Thyroid gland (tissue), 4 donors: ENCODE data around the gene CYBA. TPM values are rescaled to one million over a fixed set of nuclear protein-coding genes. Genes with fewer than 3 reads are reported as not detected.

ENCODE experiments used
- DNase-seq, 2 donors: peaks; one replicate each; pipeline ENCODE4 v3.0.0-alpha.2; 2019
- H3K27ac ChIP-seq, 3 donors: fragments of 200-600 bp; sonication (generic); 1 replicate in 2 of 3; 2 replicates in 1 of 3; pipeline ENCODE4 v1.5.1; 2016 to 2019; ENCODE audit warnings: mild to moderate bottlenecking in 1 of 3, moderate library complexity in 1 of 3
- H3K27me3 ChIP-seq: fragments of 200-600 bp; sonication (generic); one replicate; pipeline ENCODE4 v1.5.1; 2019
- H3K36me3 ChIP-seq, 2 donors: fragments of 200-600 bp; sonication (generic); one replicate each; pipeline ENCODE4 v1.5.1; 2016 to 2019
- H3K4me1 ChIP-seq, 2 donors: fragments of 200-600 bp; sonication (generic); one replicate each; pipeline ENCODE4 v1.5.1; 2017 to 2019
- H3K4me3 ChIP-seq, 3 donors: fragments of 200-600 bp; sonication (generic); replicated peaks in 1 of 3; 1 replicate in 2 of 3; 2 replicates in 1 of 3; pipeline ENCODE4 v1.5.1; 2016; ENCODE audit warnings: mild to moderate bottlenecking in 1 of 3
- H3K9me3 ChIP-seq: fragments of 200-600 bp; sonication (generic); one replicate; pipeline ENCODE4 v1.5.1; 2017
- POLR2A ChIP-seq, 2 donors: fragments of 450-650 bp; IDR thresholded peaks; one replicate each; pipeline ENCODE4 v1.6.1; 2017; ENCODE audit warnings: antibody characterized with exemption in 2 of 2, mild to moderate bottlenecking in 2 of 2, moderate library complexity in 1 of 2
- WGBS, 2 donors: methylation state at CpG; one replicate each; pipeline ENCODE4 v1.1.5; 2017; 5-methylcytosine and 5-hydroxymethylcytosine counted together
- intact Hi-C: fragments of 100-400 bp; cut with DNase I; formaldehyde crosslinking; loops from one replicate; pipeline ENCODE4 v1.15.1; 2023
- total RNA-seq, 4 donors: library from RNA; depleted of rRNA; stranded (reverse); fragments of >200 nt; gene quantifications; one replicate each; pipeline ENCODE4 v1.2.3, GENCODE V29; 2016
- TF ChIP-seq, protein P1 (sequence below), 6 experiments: fragments of 200-600 bp in 3 of 6; fragments of 450-650 bp in 3 of 6; sonication (generic) in 3 of 6; IDR thresholded peaks; one replicate each; pipeline ENCODE4 v1.5.1; 2016 to 2019; ENCODE audit warnings: antibody characterized with exemption in 6 of 6, mild to moderate bottlenecking in 2 of 6, inconsistent platforms in 1 of 6, moderate library complexity in 1 of 6

Gene CYBA
- total RNA-seq, 4 donors from 2014 or later: 199 to 475 (median 339) TPM

DNA sequence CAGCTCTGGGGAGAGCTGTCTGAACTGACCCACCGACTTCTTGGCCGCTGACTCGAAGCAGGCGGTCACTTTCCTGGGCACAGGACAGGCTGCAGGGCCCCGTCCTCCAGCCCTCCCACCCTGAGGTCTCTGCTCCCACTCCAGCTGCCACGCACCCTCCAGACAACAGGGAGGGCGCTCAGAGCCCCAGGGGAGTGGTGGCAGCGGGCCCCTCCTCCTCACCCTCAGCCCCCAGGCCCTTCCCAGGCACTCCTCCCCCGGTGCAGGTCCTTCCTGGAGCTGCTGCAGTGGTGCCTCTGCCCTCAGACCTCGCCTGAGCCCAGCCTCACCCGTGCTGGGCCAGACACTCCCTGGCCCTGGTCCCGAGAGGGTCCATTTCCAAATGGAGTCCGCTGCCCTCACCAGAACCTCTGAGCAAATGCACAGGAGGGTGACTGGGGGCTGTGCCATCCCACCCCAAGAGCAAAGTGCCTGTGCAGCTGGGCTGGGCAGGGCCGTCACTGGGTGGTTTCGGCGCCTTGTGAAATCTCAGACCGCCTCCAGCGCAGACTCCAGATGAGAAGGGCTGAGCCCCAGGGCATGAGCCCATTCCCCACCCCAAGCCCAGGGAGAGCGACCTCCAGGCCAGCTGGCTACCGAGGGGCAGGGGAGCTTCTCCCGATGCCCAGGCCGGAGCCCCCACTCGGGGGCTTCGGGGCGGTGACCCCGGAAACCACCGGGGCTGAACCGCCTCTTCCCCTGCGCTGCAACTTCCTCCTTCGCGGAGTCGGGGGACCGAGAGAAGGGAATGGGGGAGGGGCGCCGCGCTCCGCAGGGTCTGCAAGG is 717 bp downstream of the CYBA start:
- Histone ChIP-seq H3K4me3 (peak overlapping the region; percentile 66 to 70 (median 68)), H3K27me3 (no peaks in the 10 kb centered on the region), H3K9me3 (no peaks in the 10 kb centered on the region), H3K36me3 (no peaks in the 10 kb centered on the region), H3K27ac (peak overlapping the region; percentile 16 to 83 (median 73)), H3K4me1 (peaks cover 17 to 19% of the 10 kb centered on the region in 2 donors)
- DNase-seq: peak; percentile 32 to 34
- intact Hi-C loops: loop anchor here (10.0 kb wide), 2 partner anchors 75 to 205 kb away; partner anchors contain the start of gene ZC3H18
- no peak for TF ChIP-seq POLR2A (IDR thresholded peaks at IDR 0.05)
- TF ChIP-seq, protein P1, sequence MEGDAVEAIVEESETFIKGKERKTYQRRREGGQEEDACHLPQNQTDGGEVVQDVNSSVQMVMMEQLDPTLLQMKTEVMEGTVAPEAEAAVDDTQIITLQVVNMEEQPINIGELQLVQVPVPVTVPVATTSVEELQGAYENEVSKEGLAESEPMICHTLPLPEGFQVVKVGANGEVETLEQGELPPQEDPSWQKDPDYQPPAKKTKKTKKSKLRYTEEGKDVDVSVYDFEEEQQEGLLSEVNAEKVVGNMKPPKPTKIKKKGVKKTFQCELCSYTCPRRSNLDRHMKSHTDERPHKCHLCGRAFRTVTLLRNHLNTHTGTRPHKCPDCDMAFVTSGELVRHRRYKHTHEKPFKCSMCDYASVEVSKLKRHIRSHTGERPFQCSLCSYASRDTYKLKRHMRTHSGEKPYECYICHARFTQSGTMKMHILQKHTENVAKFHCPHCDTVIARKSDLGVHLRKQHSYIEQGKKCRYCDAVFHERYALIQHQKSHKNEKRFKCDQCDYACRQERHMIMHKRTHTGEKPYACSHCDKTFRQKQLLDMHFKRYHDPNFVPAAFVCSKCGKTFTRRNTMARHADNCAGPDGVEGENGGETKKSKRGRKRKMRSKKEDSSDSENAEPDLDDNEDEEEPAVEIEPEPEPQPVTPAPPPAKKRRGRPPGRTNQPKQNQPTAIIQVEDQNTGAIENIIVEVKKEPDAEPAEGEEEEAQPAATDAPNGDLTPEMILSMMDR (IDR thresholded peaks at IDR 0.05): no peak
- 33 to 80% methylated on average over 3 to 14 of the region's 37 CpGs for WGBS, 2 donors

DNA sequence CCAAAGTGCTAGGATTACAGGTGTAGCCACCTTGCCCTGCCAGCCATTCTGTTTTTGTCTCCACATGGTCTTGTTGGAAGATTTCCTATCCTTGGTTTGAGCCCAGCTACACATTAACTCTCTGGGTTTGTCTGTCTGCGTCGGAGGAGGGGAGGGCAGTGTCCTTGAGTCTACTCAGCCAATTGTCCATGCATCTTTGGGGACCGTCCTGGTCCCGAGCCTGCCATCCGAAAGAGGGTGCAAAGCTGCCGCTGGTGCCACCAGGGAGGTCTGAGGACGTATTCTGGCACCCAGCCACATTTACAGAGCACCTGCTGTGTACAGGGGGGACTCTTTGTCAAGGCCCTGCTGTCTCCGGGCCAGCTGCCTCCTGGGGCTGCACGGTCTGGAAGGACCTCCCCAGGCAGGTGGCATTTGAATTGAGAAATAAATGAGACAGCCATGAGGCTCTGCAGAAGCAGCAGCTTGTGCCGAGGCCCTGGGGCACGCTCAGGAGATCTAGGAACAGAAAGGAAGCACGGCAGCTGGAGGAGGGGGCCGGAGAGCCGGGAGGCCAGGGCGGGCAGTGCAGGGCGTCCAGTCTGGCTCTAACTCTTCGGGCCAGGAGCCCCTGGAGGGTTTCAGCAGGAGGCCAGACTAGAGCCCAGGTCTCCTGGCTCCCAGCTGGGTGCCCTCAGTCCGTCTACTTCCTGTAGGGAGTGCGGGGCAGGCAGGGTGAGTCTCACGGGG is 1.5 kb downstream of the CYBA start:
- peak overlapping the region in 1 of 3 donors; percentile 70 for H3K4me3 ChIP-seq
- no peaks in the 10 kb centered on the region for H3K27me3 ChIP-seq
- peaks cover 17 to 19% of the 10 kb centered on the region in 2 donors for H3K4me1 ChIP-seq
- WGBS, 2 donors: 78 to 82% methylated on average over 16 to 20 of the region's 20 CpGs
- DNase-seq: no peak
- H3K36me3 ChIP-seq: no peaks in the 10 kb centered on the region
- TF ChIP-seq, protein P1 (IDR thresholded peaks at IDR 0.05): no peak
- TF ChIP-seq POLR2A (IDR thresholded peaks at IDR 0.05): no peak
- no peaks in the 10 kb centered on the region for H3K9me3 ChIP-seq
- intact Hi-C loops: no loop called here
- H3K27ac ChIP-seq: no peak overlapping the region

DNA sequence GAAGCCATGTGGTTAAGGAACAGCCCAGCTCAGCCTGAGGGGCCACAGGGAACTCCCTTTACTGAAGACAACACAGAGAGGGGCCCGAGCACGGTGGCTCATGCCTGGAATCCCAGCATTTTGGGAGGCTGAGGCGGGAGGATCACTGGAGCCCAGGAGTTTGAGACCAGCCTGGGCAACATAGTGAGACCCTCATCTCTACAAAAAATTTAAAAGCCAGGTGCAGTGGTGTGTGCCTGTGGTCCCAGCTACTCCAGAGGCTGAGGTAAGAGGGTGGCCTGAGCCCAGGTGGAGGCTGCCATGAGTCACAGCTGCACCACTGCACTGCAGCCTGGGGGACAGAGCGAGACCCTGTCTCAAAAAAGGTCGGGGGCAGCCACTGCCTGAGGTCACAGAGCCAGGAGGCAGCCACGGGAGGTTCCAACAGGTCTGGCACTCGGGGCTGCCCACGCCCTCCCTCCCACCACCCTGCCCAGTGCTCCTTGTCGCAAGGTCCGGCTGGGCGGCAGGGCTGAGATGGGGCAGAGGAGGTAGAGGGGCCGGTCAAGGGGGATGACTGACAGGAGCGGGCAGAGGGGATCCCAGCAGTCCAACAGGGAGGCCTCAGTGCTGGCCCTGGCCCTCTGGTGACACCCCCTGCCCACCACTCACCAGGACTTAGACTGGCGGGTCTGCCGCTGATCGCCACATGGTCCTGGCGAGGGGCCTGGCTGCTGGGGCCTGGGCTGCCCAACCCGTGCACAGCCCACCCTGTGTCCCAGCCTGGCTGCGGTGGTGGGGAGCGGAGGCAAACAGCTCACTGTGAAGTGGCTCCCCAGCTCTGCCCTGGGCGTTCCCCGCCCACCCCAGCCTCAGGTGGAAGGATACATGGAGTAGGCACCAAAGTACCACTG is 3.4 kb downstream of the CYBA start:
- WGBS, 2 donors: 92 to 93% methylated on average over 5 to 13 of the region's 22 CpGs
- Histone ChIP-seq H3K27me3 (no peaks in the 10 kb centered on the region), H3K4me1 (peaks cover 17 to 19% of the 10 kb centered on the region in 2 donors), H3K36me3 (no peaks in the 10 kb centered on the region), H3K9me3 (no peaks in the 10 kb centered on the region), H3K4me3 (no peak overlapping the region), H3K27ac (no peak overlapping the region)
- intact Hi-C loops: no loop called here
- TF ChIP-seq POLR2A (IDR thresholded peaks at IDR 0.05): no peak
- TF ChIP-seq, protein P1 (IDR thresholded peaks at IDR 0.05): no peak
- DNase-seq: no peak

DNA sequence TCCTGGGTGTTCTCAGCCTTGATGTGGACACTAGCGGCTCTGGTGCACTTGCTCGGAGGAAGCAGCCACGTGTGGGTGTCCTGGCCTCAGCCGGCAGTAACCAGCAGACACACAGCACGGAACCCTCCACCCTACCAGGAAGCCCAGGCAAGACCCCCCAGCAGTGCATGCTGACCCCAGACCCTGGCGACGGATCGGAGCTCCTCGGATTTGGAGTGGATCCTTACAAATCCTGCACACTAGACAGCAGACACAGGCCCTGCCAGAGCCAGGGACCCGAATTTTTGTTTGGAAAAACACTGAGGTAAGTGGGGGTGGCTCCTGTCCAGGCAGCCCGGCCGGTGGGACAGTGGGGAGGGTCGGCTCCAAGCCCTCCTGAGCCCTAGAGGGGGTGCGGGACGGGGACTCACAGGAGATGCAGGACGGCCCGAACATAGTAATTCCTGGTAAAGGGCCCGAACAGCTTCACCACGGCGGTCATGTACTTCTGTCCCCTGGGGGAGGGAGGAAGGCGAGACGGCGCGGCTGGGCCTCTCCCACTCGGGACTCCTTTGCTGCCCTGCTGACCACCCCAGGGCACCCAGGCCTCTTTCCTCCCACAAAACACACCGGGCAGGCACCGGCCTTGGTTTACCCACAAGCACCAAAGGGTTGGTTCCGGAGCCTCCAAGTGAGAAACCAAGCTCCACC is 4.4 kb downstream of the CYBA start:
- Histone ChIP-seq H3K9me3 (no peaks in the 10 kb centered on the region), H3K36me3 (no peaks in the 10 kb centered on the region), H3K27ac (no peak overlapping the region), H3K4me1 (peaks cover 12 to 13% of the 10 kb centered on the region in 2 donors), H3K4me3 (no peak overlapping the region), H3K27me3 (no peaks in the 10 kb centered on the region)
- intact Hi-C loops: no loop called here
- 83 to 91% methylated on average over 13 to 28 of the region's 28 CpGs for whole genome bisulfite sequencing, 2 donors
- DNase-seq: no peak
- TF ChIP-seq, protein P1 (IDR thresholded peaks at IDR 0.05): no peak
- no peak for TF ChIP-seq POLR2A (IDR thresholded peaks at IDR 0.05)
